ENCODE data around the gene PRKAG2. TPM values are rescaled to one million over a fixed set of nuclear protein-coding genes. Genes with fewer than 3 reads are reported as not detected.

PRKAG2 gene
- total and polyA plus RNA-seq, 2 of the 8 experiments (the other 6 are each of a cell fraction or from before 2014, with no cell fraction given), result 7.5 to 18.1 TPM

DNA sequence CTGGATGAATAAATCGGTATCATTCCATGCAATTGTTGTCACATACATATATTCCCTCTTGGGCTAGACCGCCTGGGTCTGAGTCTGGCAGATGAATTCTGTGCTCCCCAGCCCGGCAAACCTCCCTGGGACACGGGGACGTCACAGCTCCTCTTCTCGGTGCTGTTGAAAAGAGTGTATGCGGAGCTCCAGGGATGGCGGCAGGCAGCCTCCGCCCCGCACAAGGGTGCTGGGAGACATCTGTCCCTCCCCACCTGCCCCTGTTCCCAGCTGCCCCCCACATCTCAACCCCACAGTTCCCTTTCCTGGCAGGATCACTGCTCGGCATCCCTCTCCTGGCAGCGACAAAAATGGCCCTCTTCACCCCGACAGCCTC, 32.1 kb downstream of the PRKAG2 start (continued):
- no peak for TF ChIP-seq SRF (IDR thresholded peaks at IDR 0.05; ENCODE audit: low read depth, low read length)

Measured in H1 (cell line).